Lower leg skin (tissue), 4 donors: ENCODE measurements around the gene ZNF512B. TPM values are rescaled to one million over a fixed set of nuclear protein-coding genes. Genes with fewer than 3 reads are reported as not detected.

Experiments used
- DNase-seq, 2 donors: peaks; one replicate each; pipeline ENCODE4 v3.0.0-alpha.2; 2019; ENCODE audit warnings: low spot score in 2 of 2
- H3K4me3 ChIP-seq: fragments of 200-600 bp; sonication (generic); 2 replicates; pipeline ENCODE4 v1.5.1; 2017; ENCODE audit warnings: mild to moderate bottlenecking, low read depth; ENCODE audit not compliant: poor library complexity, severe bottlenecking
- POLR2A ChIP-seq, 2 donors: fragments of 450-650 bp; IDR thresholded peaks; one replicate each; pipeline ENCODE4 v1.6.1; 2016 to 2017; ENCODE audit warnings: antibody characterized with exemption in 2 of 2, mild to moderate bottlenecking in 1 of 2, moderate library complexity in 1 of 2
- WGBS, 2 donors: methylation state at CpG; one replicate each; pipeline ENCODE4 v1.1.5; 2018; 5-methylcytosine and 5-hydroxymethylcytosine counted together
- intact Hi-C: fragments of 100-400 bp; cut with DNase I; formaldehyde crosslinking; loops from one replicate; pipeline ENCODE4 v1.15.0; 2023; ENCODE audit warnings: low total_unique reads
- total RNA-seq, 4 donors: library from RNA; depleted of rRNA; stranded (reverse); fragments of >200 nt; gene quantifications; one replicate each; pipeline ENCODE4 v1.1.0, GENCODE V29; 2016
- TF ChIP-seq, protein P1 (sequence below), 3 donors: fragments of 450-650 bp; IDR thresholded peaks; one replicate each; pipeline ENCODE4 v1.5.1; 2016; ENCODE audit warnings: antibody characterized with exemption in 3 of 3, mild to moderate bottlenecking in 3 of 3, moderate library complexity in 2 of 3

ZNF512B gene
- total RNA-seq, 4 donors from 2014 or later = 15.3 to 19.8 (median 16.7) TPM

DNA sequence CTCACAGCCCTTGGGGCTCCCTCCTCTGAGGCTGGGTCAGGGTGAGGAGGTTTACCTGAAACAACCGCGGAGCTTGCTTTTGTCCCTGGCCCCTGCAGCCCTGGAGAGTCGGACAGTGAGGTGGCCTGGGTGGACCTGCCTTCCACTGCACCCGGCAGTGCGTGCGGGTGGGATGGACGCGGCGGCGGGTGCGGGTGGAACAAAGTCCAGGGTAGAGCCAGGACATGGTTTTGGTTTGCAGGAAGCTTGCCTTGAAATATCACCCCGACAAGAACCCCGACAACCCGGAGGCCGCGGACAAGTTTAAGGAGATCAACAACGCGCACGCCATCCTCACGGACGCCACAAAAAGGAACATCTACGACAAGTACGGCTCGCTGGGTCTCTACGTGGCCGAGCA is 40.7 kb downstream of the ZNF512B start:
- DNase-seq = no peak
- intact Hi-C loops = no loop called here
- TF ChIP-seq, protein P1, sequence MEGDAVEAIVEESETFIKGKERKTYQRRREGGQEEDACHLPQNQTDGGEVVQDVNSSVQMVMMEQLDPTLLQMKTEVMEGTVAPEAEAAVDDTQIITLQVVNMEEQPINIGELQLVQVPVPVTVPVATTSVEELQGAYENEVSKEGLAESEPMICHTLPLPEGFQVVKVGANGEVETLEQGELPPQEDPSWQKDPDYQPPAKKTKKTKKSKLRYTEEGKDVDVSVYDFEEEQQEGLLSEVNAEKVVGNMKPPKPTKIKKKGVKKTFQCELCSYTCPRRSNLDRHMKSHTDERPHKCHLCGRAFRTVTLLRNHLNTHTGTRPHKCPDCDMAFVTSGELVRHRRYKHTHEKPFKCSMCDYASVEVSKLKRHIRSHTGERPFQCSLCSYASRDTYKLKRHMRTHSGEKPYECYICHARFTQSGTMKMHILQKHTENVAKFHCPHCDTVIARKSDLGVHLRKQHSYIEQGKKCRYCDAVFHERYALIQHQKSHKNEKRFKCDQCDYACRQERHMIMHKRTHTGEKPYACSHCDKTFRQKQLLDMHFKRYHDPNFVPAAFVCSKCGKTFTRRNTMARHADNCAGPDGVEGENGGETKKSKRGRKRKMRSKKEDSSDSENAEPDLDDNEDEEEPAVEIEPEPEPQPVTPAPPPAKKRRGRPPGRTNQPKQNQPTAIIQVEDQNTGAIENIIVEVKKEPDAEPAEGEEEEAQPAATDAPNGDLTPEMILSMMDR (IDR thresholded peaks at IDR 0.05) = no peak
- no peak for TF ChIP-seq POLR2A (IDR thresholded peaks at IDR 0.05)
- H3K4me3 ChIP-seq = no peak overlapping the region
- 97% methylated on average over 26 of the region's 26 CpGs for WGBS, 2 donors

DNA sequence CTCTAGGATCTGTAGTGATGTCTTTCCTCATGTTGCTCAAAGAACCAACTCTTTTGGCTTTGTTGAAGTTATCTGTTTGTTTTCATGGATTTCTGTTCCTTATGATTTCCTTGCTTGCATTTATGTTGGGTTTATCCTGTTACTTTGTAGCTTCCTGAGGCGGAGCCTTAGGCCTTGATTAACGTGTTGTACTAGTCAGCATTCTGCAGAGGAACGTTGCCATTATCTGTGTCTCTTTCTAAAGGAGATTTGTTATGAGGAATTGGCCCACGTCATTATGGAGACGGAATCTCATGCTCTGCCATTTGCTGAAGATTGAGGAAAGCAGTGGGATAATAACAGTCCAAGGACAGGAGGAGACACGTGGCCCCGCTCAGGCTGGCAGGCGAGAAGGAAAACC is 43.4 kb downstream of the ZNF512B start:
- intact Hi-C loops = no loop called here
- no peak overlapping the region for H3K4me3 ChIP-seq
- no peak for DNase-seq
- 73 to 80% methylated on average over 8 of the region's 8 CpGs for WGBS, 2 donors
- TF ChIP-seq, protein P1 (IDR thresholded peaks at IDR 0.05) = no peak
- no peak for TF ChIP-seq POLR2A (IDR thresholded peaks at IDR 0.05)

- TF ChIP-seq POLR2A (IDR thresholded peaks at IDR 0.05) = no peak
- TF ChIP-seq, protein P1 (IDR thresholded peaks at IDR 0.05) = no peak
- intact Hi-C loops = no loop called here
- WGBS, 2 donors = 70 to 81% methylated on average over 9 of the region's 9 CpGs
- DNase-seq = no peak
- H3K4me3 ChIP-seq = no peak overlapping the region
These were observed 45.5 kb downstream of the ZNF512B start for GRCh38 chr20:63924241-63924640.

DNA sequence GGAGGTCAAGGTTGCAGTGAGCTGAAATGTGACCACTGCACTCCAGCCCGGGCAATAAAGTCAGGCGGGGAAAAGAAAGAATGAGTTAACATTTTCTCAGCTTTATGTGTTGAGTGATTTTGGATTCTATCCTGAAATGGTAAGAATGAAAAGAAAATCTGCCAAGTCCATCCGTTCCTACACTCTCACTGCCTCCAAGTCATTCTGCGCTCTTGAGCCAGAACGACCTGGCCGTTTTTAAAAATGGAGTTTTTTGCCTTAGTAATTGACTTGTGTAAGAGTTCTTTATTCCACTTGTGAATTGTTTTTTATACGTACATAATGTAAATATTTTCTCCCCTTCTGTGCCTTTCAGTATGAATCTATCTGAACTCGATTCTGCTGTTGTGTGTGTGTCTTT is 46.1 kb downstream of the ZNF512B start:
- H3K4me3 ChIP-seq = no peak overlapping the region
- TF ChIP-seq, protein P1 (IDR thresholded peaks at IDR 0.05) = no peak
- TF ChIP-seq POLR2A (IDR thresholded peaks at IDR 0.05) = no peak
- intact Hi-C loops = no loop called here
- DNase-seq = no peak
- WGBS, 2 donors = 70 to 71% methylated on average over 8 of the region's 8 CpGs

- WGBS, 2 donors = 85 to 92% methylated on average over 23 of the region's 23 CpGs
- H3K4me3 ChIP-seq = no peak overlapping the region
- TF ChIP-seq, protein P1 (IDR thresholded peaks at IDR 0.05) = no peak
- intact Hi-C loops = no loop called here
- no peak for DNase-seq
These were observed 49.5 kb downstream of the ZNF512B start for GRCh38 chr20:63920226-63920625.

DNA sequence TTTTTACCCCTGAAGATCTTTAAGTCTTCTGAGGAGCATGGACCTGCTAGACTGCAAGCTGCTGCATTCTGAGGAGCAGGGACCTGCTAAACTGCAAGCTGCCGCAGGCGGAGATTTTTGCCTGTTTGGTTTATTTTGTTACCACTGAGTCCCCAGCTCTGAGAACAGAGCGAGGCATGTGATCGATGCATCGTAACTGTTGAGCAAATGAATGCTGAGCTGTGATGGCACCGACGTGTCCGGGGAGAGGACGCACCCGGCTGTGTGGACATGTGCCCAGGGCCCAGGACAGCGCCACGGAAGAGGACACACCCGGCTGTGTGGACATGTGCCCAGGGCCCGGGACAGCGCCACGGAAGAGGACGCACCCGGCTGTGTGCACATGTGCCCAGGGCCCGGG is 50.6 kb downstream of the ZNF512B start:
- 62 to 84% methylated on average over 13 to 19 of the region's 19 CpGs for WGBS, 2 donors
- H3K4me3 ChIP-seq = no peak overlapping the region
- DNase-seq = no peak
- TF ChIP-seq, protein P1 (IDR thresholded peaks at IDR 0.05) = no peak
- TF ChIP-seq POLR2A (IDR thresholded peaks at IDR 0.05) = no peak
- intact Hi-C loops = no loop called here
